T-helper 2 cell treated with Interferon-gamma antibody and Interleukin-4, amounts not matched to agents 5 μg/mL and 100 μg/mL, for 36 hours (primary cell): ENCODE results near the gene SESTD1.
"Not testable (repeated sequence)": the region's sequence is repeated elsewhere in the genome, so short reads cannot be mapped to it uniquely, and the experiment has no call there.

Experiments used
- DNase-seq: peaks from one replicate; pipeline ENCODE4 v3.0.0; 2021; ENCODE audit warnings: low spot score
- H3K27ac Mint-ChIP-seq: one replicate; pipeline ENCODE4 v1.8.0; 2021; ENCODE audit warnings: mild to moderate bottlenecking, mixed read lengths
- H3K27me3 Mint-ChIP-seq: one replicate; pipeline ENCODE4 v1.8.0; 2021; ENCODE audit warnings: low read depth, mixed read lengths
- H3K36me3 Mint-ChIP-seq: one replicate; pipeline ENCODE4 v1.8.0; 2021; ENCODE audit warnings: low read depth, mixed read lengths
- H3K4me1 Mint-ChIP-seq: one replicate; pipeline ENCODE4 v1.8.0; 2021; ENCODE audit warnings: low read depth, mixed read lengths
- H3K4me3 Mint-ChIP-seq: one replicate; pipeline ENCODE4 v1.8.0; 2022; ENCODE audit warnings: mild to moderate bottlenecking, moderate library complexity, mixed read lengths
- H3K9me3 Mint-ChIP-seq: one replicate; pipeline ENCODE4 v1.8.0; 2021; ENCODE audit warnings: mixed read lengths

The SESTD1 gene

DNA sequence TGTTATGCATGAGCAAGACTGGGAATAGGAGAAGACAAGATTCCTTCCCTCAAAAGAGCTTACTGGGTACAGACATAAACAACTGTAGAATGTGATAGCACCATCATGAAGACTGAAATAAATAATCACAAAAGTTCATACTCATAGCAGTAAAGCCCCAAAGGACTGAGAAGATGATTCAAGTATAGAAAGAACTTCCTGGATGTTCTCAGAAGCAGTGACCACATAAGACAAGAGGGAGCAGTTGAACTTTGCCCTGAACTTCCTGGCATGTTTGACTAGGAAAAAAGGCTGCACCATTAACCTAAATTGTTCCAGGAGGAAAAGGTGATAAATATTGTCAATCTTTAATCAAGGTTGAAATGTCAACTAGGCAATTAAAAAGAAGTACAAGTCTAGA, 156.9 kb downstream of the SESTD1 start:
- H3K9me3 Mint-ChIP-seq = no peaks in the 10 kb centered on the region
- H3K36me3 Mint-ChIP-seq = peaks cover 21% of the 10 kb centered on the region
- peak overlapping the region; percentile 75 for H3K27ac Mint-ChIP-seq
- H3K27me3 Mint-ChIP-seq = no peaks in the 10 kb centered on the region
- H3K4me3 Mint-ChIP-seq = peak overlapping the region; percentile 50
- DNase-seq = no peak
- peaks cover 41% of the 10 kb centered on the region for H3K4me1 Mint-ChIP-seq

DNA sequence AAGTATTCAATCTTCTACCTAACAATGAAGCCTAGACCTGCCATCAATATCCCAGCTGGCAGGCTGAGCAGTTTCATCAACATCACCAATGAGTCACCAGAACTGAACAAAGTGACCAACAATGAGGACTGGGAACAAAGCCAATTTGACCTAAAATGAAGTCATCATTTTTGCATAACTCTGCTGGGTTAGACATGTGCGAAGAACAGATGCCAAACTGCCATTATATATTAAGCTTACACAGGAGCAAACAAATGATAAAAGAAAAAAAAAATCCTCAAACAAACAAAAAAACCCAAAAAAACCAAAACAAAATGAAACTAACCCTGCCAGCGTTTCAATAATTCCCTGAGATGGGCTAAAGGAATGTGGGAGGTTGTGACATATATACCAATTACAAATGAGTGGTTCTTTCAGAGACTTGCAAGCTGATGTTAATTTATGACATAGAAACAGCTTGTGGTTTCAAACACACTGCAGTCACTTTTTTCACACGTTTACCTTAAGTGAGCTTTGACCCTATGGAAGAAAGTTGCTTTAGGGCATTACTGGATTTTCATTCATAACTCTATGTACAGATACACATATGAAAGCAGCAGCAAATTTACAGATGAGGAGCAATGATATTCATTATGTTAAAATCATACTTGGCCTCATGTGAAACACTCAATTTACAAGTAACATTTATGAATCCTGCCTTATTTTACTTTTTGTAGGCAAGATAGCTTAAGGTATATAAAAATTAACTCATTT, 157.8 kb downstream of the SESTD1 start:
- Mint-ChIP-seq H3K4me1 (peaks cover 41% of the 10 kb centered on the region), H3K27me3 (no peaks in the 10 kb centered on the region), H3K4me3 (peak overlapping the region; percentile 7), H3K36me3 (peaks cover 15% of the 10 kb centered on the region), H3K9me3 (no peaks in the 10 kb centered on the region), H3K27ac (peak overlapping the region; percentile 72)
- DNase-seq = no peak

DNA sequence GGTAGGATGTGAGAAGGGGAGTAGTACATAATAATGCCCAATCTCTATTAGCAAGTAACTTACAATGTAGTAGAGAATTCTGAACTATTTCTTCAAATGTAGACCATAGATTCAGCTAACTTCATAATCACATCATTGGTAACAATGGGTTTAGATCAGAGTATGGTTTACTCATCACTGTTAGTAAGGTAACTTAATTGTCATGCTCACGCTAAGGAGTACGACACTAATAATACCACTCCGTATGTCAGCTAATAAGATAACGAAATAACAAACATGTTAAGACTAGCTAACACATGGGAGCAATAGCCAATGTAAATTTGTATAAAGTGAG, 158.3 kb downstream of the SESTD1 start:
- no peak for DNase-seq
- no peak overlapping the region for H3K27ac Mint-ChIP-seq
- H3K36me3 Mint-ChIP-seq = peaks cover 13% of the 10 kb centered on the region
- H3K4me3 Mint-ChIP-seq = no peak overlapping the region
- no peaks in the 10 kb centered on the region for H3K9me3 Mint-ChIP-seq
- H3K4me1 Mint-ChIP-seq = peaks cover 41% of the 10 kb centered on the region
- no peaks in the 10 kb centered on the region for H3K27me3 Mint-ChIP-seq

DNA sequence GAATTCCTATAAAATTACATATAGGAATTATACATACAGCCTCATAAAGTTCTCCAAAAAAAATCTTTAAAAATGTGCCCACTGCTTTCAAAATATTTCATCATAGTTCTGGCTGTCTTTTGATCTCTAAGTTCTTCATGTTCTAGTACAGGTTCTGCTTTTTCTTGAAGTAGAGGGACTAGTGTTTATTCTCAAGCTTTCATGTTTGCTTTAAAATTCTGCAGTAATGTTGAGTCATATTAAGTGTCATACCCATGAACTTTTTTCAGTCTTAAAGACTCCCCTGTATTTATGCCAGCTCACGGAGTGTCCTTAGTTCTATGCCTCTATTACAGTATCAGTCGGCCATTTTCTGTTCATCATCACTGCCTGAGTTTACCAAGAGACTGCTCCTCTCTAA, 159.9 kb downstream of the SESTD1 start:
- H3K27ac Mint-ChIP-seq = no peak overlapping the region
- H3K27me3 Mint-ChIP-seq = no peaks in the 10 kb centered on the region
- H3K4me3 Mint-ChIP-seq = no peak overlapping the region
- H3K9me3 Mint-ChIP-seq = no peaks in the 10 kb centered on the region
- peaks cover 12% of the 10 kb centered on the region for H3K36me3 Mint-ChIP-seq
- H3K4me1 Mint-ChIP-seq = peaks cover 38% of the 10 kb centered on the region
- no peak for DNase-seq

DNA sequence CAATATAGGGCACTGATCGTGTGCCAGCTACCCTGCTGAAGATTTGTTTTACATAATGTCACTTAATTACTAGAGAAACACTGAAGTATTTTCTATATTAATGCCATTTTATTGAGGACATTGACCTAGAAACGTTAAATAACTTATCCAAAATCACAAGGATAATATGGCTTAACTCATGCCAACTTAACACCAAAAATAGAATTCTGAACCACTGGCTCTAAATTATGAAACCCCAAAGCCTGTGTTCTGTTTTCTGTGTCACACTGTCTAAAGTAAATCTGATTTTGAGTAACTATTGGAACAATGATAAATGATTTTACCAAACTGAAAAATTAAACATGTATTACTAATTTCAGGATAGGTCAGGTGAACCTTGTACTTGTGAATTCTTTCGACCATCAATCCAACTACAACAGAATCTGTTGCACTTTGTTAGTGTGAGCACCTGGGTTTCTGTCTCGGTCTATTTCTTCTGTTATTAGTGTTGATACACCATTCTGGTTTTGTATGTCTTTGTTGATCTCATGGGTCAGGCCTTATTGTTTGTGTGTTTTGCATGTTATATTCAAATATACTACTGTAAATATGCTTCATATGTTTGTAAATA, 166.4 kb downstream of the SESTD1 start:
- H3K9me3 Mint-ChIP-seq = peaks cover 6% of the 10 kb centered on the region
- DNase-seq = no peak
- H3K27me3 Mint-ChIP-seq = no peaks in the 10 kb centered on the region
- H3K27ac Mint-ChIP-seq = no peak overlapping the region
- H3K36me3 Mint-ChIP-seq = no peaks in the 10 kb centered on the region
- H3K4me1 Mint-ChIP-seq = peaks cover 19% of the 10 kb centered on the region
- H3K4me3 Mint-ChIP-seq = no peak overlapping the region

DNA sequence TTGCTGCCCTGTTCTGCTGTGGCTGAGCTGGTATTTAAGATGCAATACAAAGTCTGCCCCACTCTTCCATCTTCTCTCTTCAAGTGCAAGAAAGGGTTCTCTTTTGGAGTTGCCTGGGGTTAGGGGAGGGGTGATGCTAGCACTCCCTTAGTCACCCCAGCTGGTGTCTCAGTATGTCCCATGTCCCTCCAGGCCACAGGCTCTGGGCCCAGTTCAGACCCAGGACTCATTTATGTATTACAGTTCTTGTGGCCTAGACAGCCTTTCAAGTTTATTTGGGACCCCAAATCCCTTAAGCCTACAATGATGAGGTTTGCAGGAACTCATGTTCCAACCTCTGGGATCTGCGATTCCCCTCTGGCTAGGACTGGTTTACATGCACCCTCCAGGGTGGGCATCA, 167.5 kb downstream of the SESTD1 start:
- no peak for DNase-seq
- Mint-ChIP-seq H3K9me3 (peaks cover 6% of the 10 kb centered on the region), H3K36me3 (no peaks in the 10 kb centered on the region), H3K4me1 (peaks cover 19% of the 10 kb centered on the region), H3K27me3 (no peaks in the 10 kb centered on the region), H3K27ac (no peak overlapping the region), H3K4me3 (no peak overlapping the region)

DNA sequence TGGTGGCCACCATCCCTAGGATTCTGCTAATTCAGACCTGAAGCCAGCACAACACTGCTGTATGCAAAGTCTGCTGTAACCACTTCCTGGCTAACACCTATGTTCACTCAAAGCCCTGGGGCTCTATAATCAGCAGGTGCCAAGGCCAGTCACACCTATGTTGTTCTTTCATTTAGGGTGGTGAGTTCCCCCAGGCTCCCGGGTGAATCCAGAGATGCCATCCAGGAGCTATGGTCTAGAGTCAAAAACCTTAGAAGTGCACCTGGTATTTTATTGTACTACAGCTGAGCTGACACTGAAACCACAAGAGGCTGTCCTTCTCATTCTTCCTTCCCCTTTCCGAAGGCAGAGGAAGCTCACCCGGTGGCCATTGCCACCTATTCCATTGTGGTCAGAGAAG, 168.5 kb downstream of the SESTD1 start:
- Mint-ChIP-seq H3K36me3 (no peaks in the 10 kb centered on the region), H3K9me3 (peaks cover 9% of the 10 kb centered on the region), H3K27me3 (no peaks in the 10 kb centered on the region), H3K27ac (no peak overlapping the region), H3K4me1 (peaks cover 19% of the 10 kb centered on the region), H3K4me3 (peak overlapping the region; percentile 35)
- DNase-seq = no peak

DNA sequence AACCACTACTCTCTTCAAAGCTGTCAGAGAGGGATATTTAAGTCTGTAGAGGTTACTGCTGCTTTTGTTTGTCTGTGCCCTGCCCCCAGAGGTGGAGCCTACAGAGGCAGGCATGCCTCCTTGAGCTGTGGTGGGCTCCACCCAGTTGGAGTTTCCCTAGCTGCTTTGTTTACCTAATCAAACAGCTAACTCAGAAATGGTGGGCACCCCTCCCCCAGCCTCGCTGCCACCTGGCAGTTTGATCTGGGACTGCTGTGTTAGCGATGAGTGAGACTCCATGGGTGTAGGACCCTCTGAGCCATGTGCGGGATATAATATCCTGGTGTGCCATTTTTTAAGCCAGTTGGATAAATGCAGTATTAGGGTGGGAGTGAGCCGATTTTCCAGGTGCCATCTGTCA, 171.7 kb downstream of the SESTD1 start:
- Mint-ChIP-seq H3K4me1 (peaks cover 19% of the 10 kb centered on the region), H3K9me3 (peaks cover 16% of the 10 kb centered on the region)
- DNase-seq = not testable (repeated sequence)

DNA sequence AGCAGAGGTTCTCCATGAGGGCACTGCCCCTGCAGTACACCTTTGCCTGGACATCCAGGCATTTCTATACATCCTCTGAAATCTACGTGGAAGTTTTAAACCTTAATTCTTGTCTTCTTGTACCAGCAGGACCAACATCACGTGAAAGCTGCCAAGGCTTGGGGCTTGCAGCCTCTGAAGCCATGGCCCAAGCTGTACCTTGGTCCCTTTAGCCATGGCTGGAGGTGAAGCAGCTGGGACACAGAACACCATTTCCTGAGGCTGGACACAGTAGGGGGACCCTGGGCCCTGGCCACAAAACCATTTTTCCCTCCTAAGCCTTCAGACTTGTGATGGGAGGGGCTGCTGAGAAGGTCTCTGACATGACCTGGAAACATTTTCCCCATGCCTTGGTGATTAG, 181.9 kb downstream of the SESTD1 start:
- H3K9me3 Mint-ChIP-seq = peaks cover 12% of the 10 kb centered on the region
- H3K4me1 Mint-ChIP-seq = peaks cover 3% of the 10 kb centered on the region
- H3K4me3 Mint-ChIP-seq = no peak overlapping the region

More for the DNA sequence above, 171.7 kb downstream of the SESTD1 start:
- H3K4me3 Mint-ChIP-seq, H3K27me3 Mint-ChIP-seq, H3K27ac Mint-ChIP-seq, H3K36me3 Mint-ChIP-seq: not testable (repeated sequence)

DNA sequence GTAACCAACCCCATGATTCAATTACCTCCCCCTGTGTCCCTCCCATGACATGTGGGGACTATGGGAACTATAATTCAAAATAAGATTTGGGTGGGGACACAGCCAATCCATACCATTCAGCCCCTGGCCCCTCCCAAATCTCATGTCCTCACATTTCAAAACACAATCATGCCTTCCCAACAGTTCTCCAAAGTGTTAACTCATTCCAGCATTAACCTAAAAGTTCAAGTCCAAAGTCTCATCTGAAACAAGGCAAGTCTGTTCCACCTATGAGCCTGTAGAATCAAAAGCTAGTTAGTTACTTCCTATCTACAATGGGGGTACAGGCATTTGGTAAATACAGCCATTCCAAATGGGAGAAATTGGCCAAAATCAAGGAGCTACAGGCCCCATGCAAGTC, 182.7 kb downstream of the SESTD1 start:
- peaks cover 2% of the 10 kb centered on the region for H3K36me3 Mint-ChIP-seq
- no peak for DNase-seq
- peaks cover 17% of the 10 kb centered on the region for H3K9me3 Mint-ChIP-seq
- H3K4me1 Mint-ChIP-seq = peaks cover 3% of the 10 kb centered on the region
- H3K27ac Mint-ChIP-seq = no peak overlapping the region
- no peaks in the 10 kb centered on the region for H3K27me3 Mint-ChIP-seq
- no peak overlapping the region for H3K4me3 Mint-ChIP-seq

More for the DNA sequence above, 181.9 kb downstream of the SESTD1 start:
- Mint-ChIP-seq H3K27me3 (no peaks in the 10 kb centered on the region), H3K36me3 (peaks cover 2% of the 10 kb centered on the region), H3K27ac (no peak overlapping the region)
- DNase-seq = no peak

DNA sequence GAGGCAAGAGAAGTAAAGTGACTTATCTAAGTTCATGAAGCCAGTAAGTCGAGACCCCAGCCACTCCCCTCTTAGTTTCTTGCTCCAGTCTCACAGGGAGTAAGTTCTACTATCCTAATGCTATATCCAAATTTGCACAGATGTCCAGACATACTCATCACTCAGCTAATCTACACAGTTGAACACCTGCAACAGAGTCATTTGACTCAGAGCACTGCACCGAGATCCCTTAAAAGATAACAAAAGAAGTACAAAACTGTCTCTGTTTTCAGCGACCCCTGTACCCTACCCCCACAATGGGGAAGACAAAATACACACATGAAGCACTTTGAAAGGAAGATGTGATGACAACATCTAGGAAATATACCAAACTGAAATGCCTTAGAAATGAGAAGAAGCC, 192.1 kb downstream of the SESTD1 start:
- H3K27me3 Mint-ChIP-seq = no peaks in the 10 kb centered on the region
- peaks cover 22% of the 10 kb centered on the region for H3K9me3 Mint-ChIP-seq

DNA sequence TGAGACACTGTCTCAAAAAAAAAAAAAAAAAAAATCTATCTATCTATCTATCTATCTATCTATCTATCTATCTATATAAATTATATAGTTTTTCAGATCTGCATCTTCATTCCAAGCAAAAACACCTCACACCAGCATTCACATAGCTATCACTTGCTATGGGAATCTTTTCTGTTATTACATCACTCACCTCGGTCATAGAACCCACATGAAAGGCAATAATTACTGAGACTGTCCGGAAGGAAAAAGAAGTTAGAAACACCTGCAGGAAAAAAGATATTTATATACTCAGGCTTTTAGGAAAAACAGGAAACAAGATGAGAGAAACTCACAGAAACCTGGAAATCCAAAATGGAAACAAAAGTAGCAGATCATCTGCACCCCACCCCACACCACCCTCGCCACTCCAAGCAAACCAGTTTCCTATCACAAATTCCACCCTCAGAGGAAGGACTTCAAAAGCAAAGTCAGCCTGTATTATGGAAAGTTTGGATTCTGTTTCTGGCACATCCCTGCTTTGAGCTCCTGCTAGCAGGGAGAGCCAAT, 192.7 kb downstream of the SESTD1 start:
- Mint-ChIP-seq H3K27me3 (no peaks in the 10 kb centered on the region), H3K27ac (no peak overlapping the region), H3K4me3 (no peak overlapping the region), H3K9me3 (peaks cover 19% of the 10 kb centered on the region), H3K4me1 (peaks cover 4% of the 10 kb centered on the region), H3K36me3 (no peaks in the 10 kb centered on the region)
- DNase-seq = no peak

More for the DNA sequence above, 192.1 kb downstream of the SESTD1 start:
- Mint-ChIP-seq H3K4me3 (no peak overlapping the region), H3K36me3 (no peaks in the 10 kb centered on the region), H3K27ac (no peak overlapping the region), H3K4me1 (peaks cover 4% of the 10 kb centered on the region)
- no peak for DNase-seq

DNA sequence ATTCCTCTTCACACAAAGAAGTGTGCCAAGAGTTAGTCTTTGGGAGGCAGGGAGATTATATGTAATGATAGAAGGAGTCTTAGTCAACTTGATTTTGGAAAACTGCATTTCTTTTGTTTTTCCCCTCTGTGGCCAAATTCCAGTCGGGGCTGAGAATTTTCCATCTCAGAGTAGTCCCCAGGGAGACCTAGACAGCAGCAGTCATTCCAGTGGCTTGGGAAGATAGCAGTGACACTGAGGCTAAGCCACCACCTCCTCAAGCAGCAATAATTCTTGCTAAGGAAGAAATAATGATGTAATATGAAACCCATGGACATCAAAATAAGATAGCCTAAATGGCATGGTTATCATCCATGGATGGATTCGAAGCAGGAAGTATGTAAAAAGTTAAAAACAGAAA, 193.7 kb downstream of the SESTD1 start:
- Mint-ChIP-seq H3K9me3 (peaks cover 19% of the 10 kb centered on the region), H3K27me3 (no peaks in the 10 kb centered on the region), H3K4me1 (peaks cover 4% of the 10 kb centered on the region), H3K27ac (no peak overlapping the region), H3K36me3 (no peaks in the 10 kb centered on the region), H3K4me3 (no peak overlapping the region)
- no peak for DNase-seq

DNA sequence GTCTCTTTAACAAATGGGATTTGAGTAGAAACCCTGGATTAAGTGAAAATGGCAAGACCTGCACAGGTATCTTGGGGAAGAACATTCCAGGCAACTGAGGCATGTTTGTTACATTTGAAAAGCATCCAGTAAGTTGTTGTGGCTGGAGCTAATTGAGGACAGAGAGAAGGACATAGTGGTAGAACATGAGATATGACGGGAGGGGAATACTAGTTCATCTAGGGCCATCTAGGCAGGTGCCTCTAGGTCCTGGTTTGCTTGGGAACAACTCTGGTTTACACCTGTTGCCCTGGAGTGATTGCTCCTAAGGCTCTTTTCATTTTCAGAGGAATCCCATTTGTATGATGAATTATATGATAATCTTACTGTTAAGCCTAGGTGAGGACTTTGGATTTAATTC, 194.9 kb downstream of the SESTD1 start:
- Mint-ChIP-seq H3K9me3 (peaks cover 19% of the 10 kb centered on the region), H3K4me1 (peaks cover 4% of the 10 kb centered on the region), H3K27me3 (no peaks in the 10 kb centered on the region), H3K27ac (no peak overlapping the region), H3K36me3 (no peaks in the 10 kb centered on the region), H3K4me3 (no peak overlapping the region)
- DNase-seq = no peak
